ENCODE measurements around the gene DBN1.

DNA sequence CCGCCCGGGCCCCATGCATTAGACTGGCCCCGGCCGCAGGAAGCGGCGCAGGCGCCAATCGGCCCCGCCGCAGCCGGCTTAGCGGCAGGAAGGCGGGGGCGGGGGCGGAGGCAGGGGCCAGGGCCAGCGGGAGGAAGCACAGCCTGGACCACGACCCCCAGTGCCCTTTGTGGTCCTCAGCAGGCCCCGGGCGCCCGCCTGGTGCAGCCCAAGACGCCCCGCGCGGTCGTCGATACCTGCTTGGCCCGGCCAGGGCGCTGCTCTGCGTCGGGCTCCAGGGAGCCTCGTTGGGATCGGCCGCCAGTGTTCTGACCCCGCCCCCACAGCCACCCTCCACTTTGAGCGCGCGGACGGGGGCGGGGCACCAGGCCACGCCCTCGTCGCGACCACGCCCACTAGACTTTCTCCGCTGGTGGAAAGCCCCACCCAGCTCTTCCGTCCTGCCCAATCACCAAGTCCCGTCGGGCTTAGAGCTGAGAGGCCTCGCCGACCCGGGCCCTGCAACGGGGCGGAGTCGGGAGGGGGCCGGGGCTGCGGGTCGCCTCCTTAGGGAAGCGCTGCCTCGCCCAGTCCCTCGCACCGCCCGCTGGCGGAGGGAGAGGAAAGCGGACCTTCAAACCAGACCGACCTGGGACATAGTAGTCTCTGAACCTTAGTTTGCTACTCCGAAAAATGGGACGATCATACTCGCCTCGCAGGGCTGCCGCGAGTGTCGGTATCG is 24.0 kb upstream of the DBN1 start, which contains the start of gene PDLIM7:
- TF ChIP-seq, protein P1, sequence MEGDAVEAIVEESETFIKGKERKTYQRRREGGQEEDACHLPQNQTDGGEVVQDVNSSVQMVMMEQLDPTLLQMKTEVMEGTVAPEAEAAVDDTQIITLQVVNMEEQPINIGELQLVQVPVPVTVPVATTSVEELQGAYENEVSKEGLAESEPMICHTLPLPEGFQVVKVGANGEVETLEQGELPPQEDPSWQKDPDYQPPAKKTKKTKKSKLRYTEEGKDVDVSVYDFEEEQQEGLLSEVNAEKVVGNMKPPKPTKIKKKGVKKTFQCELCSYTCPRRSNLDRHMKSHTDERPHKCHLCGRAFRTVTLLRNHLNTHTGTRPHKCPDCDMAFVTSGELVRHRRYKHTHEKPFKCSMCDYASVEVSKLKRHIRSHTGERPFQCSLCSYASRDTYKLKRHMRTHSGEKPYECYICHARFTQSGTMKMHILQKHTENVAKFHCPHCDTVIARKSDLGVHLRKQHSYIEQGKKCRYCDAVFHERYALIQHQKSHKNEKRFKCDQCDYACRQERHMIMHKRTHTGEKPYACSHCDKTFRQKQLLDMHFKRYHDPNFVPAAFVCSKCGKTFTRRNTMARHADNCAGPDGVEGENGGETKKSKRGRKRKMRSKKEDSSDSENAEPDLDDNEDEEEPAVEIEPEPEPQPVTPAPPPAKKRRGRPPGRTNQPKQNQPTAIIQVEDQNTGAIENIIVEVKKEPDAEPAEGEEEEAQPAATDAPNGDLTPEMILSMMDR (IDR thresholded peaks at IDR 0.05 in 8 of 11, conservative IDR thresholded peaks at IDR 0.05 in 3 of 11): peak in 5 of 11 experiments; percentile 29 to 58 (median 37)
- TF ChIP-seq POLR2AphosphoS5 (IDR thresholded peaks at IDR 0.05): peak; percentile 93 to 95 (median 95)
- TF ChIP-seq POLR2A (IDR thresholded peaks at IDR 0.05): peak; percentile 37 to 85 (median 38)
